CD14-positive monocyte (primary cell): ENCODE results near the gene APCDD1. TPM values are rescaled to one million over a fixed set of nuclear protein-coding genes. Genes with fewer than 3 reads are reported as not detected.
A peak's percentile ranks its signal among the peaks of the same experiment; 100 is the strongest.

Experiments
- DNase-seq, 3 donors: peaks; one replicate each; pipeline ENCODE4 v3.0.0-alpha.2; 2011 to 2022
- H2AFZ ChIP-seq: 2 replicates; pipeline ENCODE4 v1.6.0; 2012; ENCODE audit warnings: mild to moderate bottlenecking, low read depth, low read length, inconsistent platforms; ENCODE audit not compliant: insufficient read depth, poor library complexity, severe bottlenecking
- H3K27ac ChIP-seq, 2 donors: 1 replicate in 1 of 2; 2 replicates in 1 of 2; pipeline ENCODE4 v1.5.1; 2012 to 2013; ENCODE audit warnings: low read length in 2 of 2, control low read depth in 1 of 2, inconsistent platforms in 1 of 2, low read depth in 1 of 2, mild to moderate bottlenecking in 1 of 2
- H3K27me3 ChIP-seq, 2 donors: one replicate each; pipeline versions ENCODE4 v1.6.0 to v1.6.1; 2011 to 2013; ENCODE audit warnings: low read length in 2 of 2; ENCODE audit not compliant: control insufficient read depth in 2 of 2, insufficient read depth in 2 of 2
- H3K36me3 ChIP-seq, 2 donors: replicated peaks in 1 of 2; 1 replicate in 1 of 2; 2 replicates in 1 of 2; pipeline versions ENCODE4 v1.5.1 to v1.6.1; 2012 to 2013; ENCODE audit warnings: low read length in 2 of 2, control low read depth in 1 of 2, inconsistent platforms in 1 of 2, mild to moderate bottlenecking in 1 of 2; ENCODE audit not compliant: insufficient read depth in 2 of 2, control insufficient read depth in 1 of 2
- H3K4me1 ChIP-seq, 2 donors: 1 replicate in 1 of 2; 2 replicates in 1 of 2; pipeline versions ENCODE4 v1.5.1 to v1.6.1; 2012 to 2013; ENCODE audit warnings: low read length in 2 of 2, control low read depth in 1 of 2, inconsistent platforms in 1 of 2, mild to moderate bottlenecking in 1 of 2, moderate library complexity in 1 of 2; ENCODE audit not compliant: insufficient read depth in 2 of 2, control insufficient read depth in 1 of 2
- H3K4me2 ChIP-seq: replicated peaks from 2 replicates; pipeline ENCODE3; 2012; ENCODE audit warnings: low read length, moderate library complexity, mild to moderate bottlenecking; ENCODE audit not compliant: poor library complexity, severe bottlenecking; ENCODE audit errors: extremely low read depth
- H3K4me3 ChIP-seq, 3 experiments: fragments of 200-600 bp in 1 of 3; sonication (generic) in 1 of 3; replicated peaks in 1 of 3; 1 replicate in 2 of 3; 2 replicates in 1 of 3; pipeline ENCODE4 v1.5.1; 2011 to 2013; ENCODE audit warnings: low read length in 3 of 3, mild to moderate bottlenecking in 3 of 3, control low read depth in 2 of 3, low read depth in 2 of 3, inconsistent platforms in 1 of 3, moderate library complexity in 1 of 3
- H3K79me2 ChIP-seq: 2 replicates; pipeline ENCODE4 v1.6.0; 2012; ENCODE audit warnings: mild to moderate bottlenecking, control low read depth, inconsistent platforms, low read length, moderate library complexity; ENCODE audit not compliant: insufficient read depth
- H3K9ac ChIP-seq: 2 replicates; pipeline ENCODE4 v1.6.0; 2017; ENCODE audit warnings: low read length, mild to moderate bottlenecking; ENCODE audit not compliant: insufficient read depth, poor library complexity, severe bottlenecking
- H3K9me3 ChIP-seq, 2 donors: replicated peaks in 1 of 2; 1 replicate in 1 of 2; 2 replicates in 1 of 2; pipeline versions ENCODE4 v1.5.1 to v1.6.1; 2012 to 2013; ENCODE audit warnings: low read length in 2 of 2, control low read depth in 1 of 2; ENCODE audit not compliant: control insufficient read depth in 1 of 2, insufficient read depth in 1 of 2
- H4K20me1 ChIP-seq: 2 replicates; pipeline ENCODE4 v1.6.0; 2012; ENCODE audit warnings: mild to moderate bottlenecking, low read length, control low read depth, moderate library complexity; ENCODE audit not compliant: insufficient read depth
- H3K27ac Mint-ChIP-seq, 7 donors: one replicate each; pipeline ENCODE4 v1.8.0; 2020; ENCODE audit warnings: mild to moderate bottlenecking in 7 of 7, mixed read lengths in 7 of 7, moderate library complexity in 6 of 7, inconsistent platforms in 2 of 7
- H3K27me3 Mint-ChIP-seq, 3 donors: one replicate each; pipeline ENCODE4 v1.8.0; 2021 to 2022; ENCODE audit warnings: low read depth in 3 of 3, mild to moderate bottlenecking in 3 of 3, mixed read lengths in 3 of 3, moderate library complexity in 3 of 3, inconsistent platforms in 1 of 3
- H3K36me3 Mint-ChIP-seq, 2 donors: one replicate each; pipeline ENCODE4 v1.8.0; 2020; ENCODE audit warnings: mixed read lengths in 2 of 2, inconsistent platforms in 1 of 2, mild to moderate bottlenecking in 1 of 2
- H3K4me1 Mint-ChIP-seq: one replicate; pipeline ENCODE4 v1.8.0; 2020; ENCODE audit warnings: mild to moderate bottlenecking, mixed read lengths
- H3K4me3 Mint-ChIP-seq, 2 donors: one replicate each; pipeline ENCODE4 v1.8.0; 2020; ENCODE audit warnings: mild to moderate bottlenecking in 2 of 2, mixed read lengths in 2 of 2, moderate library complexity in 1 of 2
- H3K9me3 Mint-ChIP-seq, 7 donors: one replicate each; pipeline ENCODE4 v1.8.0; 2020 to 2022; ENCODE audit warnings: mixed read lengths in 7 of 7, mild to moderate bottlenecking in 6 of 7, moderate library complexity in 6 of 7, inconsistent platforms in 2 of 7
- WGBS: methylation state at CpG from one replicate; pipeline ENCODE4 v1.1.5; 2013; ENCODE audit warnings: missing lambda C conversion rate; ENCODE audit not compliant: insufficient coverage; 5-methylcytosine and 5-hydroxymethylcytosine counted together
- intact Hi-C, 2 donors: fragments of 100-400 bp; cut with micrococcal nuclease; formaldehyde crosslinking; loops; one replicate each; pipeline versions ENCODE4 v1.15.0 to v1.15.1; 2023
- polyA plus RNA-seq, 3 donors: library from polyadenylated mRNA; depleted of rRNA in 1 of 3; unstranded in 2 of 3; stranded (reverse) in 1 of 3; fragments of 300-500 nt in 2 of 3; fragments of >200 nt in 1 of 3; fragmentation: Illumina TruSeq in 2 of 3; gene quantifications; 1 replicate in 2 of 3; 2 replicates in 1 of 3; pipeline ENCODE4 v1.2.3, GENCODE V29; 2012 to 2021
- TF ChIP-seq, protein P1 (sequence below): fragments of 200-600 bp; IDR thresholded peaks from one replicate; pipeline ENCODE4 v1.8.0; 2022; ENCODE audit warnings: antibody characterized with exemption, mild to moderate bottlenecking

The APCDD1 gene
- polyA plus RNA-seq, 3 donors = 1.2 to 4.8 (median 1.6) TPM

DNA sequence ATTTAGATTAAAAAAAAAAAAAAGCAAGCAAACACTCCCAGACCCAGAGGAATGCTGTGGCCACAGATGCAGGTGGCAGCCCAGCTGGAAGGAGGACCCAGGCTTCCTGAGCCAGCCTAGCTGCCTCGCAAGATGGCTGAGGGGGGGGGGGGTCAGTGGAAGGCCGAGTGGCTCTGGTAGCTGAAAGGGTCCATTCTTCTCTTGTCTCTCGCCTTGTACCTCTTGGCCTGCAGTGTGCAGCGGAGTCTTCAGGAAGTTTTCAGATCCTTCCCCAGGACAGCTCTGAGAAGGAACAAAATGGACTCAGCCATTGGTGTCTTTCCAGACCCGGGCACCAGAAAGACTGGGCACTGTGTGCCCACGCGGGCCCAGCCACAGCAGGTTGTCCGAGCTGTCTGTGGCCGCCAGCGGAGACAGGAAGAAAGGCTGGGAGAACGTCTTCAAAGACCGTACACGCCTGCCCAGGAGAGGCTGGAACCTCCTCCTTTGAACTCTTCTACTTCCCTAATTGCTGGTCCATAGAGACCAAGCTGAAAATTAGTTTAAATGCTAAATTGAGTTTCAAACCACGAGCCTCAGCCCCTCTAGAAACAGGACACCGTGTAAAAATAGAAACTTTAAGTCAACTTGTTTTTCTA is 21.3 kb downstream of the APCDD1 start:
- Mint-ChIP-seq H3K4me3 (peak overlapping the region; percentile 67 to 84), H3K36me3 (peaks cover 4% of the 10 kb centered on the region in 2 donors), H3K27ac (peak overlapping the region in 4 of 7 donors; percentile 11 to 78 (median 27)), H3K9me3 (peaks cover 0 to 2% (median 0%) of the 10 kb centered on the region in 7 donors), H3K27me3 (peaks cover 3 to 13% (median 5%) of the 10 kb centered on the region in 3 donors), H3K4me1 (peaks cover 48% of the 10 kb centered on the region)
- TF ChIP-seq, protein P1, sequence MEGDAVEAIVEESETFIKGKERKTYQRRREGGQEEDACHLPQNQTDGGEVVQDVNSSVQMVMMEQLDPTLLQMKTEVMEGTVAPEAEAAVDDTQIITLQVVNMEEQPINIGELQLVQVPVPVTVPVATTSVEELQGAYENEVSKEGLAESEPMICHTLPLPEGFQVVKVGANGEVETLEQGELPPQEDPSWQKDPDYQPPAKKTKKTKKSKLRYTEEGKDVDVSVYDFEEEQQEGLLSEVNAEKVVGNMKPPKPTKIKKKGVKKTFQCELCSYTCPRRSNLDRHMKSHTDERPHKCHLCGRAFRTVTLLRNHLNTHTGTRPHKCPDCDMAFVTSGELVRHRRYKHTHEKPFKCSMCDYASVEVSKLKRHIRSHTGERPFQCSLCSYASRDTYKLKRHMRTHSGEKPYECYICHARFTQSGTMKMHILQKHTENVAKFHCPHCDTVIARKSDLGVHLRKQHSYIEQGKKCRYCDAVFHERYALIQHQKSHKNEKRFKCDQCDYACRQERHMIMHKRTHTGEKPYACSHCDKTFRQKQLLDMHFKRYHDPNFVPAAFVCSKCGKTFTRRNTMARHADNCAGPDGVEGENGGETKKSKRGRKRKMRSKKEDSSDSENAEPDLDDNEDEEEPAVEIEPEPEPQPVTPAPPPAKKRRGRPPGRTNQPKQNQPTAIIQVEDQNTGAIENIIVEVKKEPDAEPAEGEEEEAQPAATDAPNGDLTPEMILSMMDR = no peak
- Histone ChIP-seq H3K9me3 (no peaks in the 10 kb centered on the region), H3K79me2 (no peaks in the 10 kb centered on the region), H3K4me2 (peak overlapping the region; percentile 59), H3K4me3 (peak overlapping the region in 1 of 3 experiments; percentile 57), H4K20me1 (no peaks in the 10 kb centered on the region), H3K27me3 (no peaks in the 10 kb centered on the region), H3K9ac (no peak overlapping the region), H3K27ac (no peak overlapping the region), H3K36me3 (no peaks in the 10 kb centered on the region), H3K4me1 (peaks cover 36 to 42% of the 10 kb centered on the region in 2 donors), H2AFZ (peak overlapping the region; percentile 55)
- intact Hi-C loops = no loop called here
- 66% methylated on average over 13 of the region's 15 CpGs for WGBS
- DNase-seq = peak; percentile 17 to 39 (median 31)

DNA sequence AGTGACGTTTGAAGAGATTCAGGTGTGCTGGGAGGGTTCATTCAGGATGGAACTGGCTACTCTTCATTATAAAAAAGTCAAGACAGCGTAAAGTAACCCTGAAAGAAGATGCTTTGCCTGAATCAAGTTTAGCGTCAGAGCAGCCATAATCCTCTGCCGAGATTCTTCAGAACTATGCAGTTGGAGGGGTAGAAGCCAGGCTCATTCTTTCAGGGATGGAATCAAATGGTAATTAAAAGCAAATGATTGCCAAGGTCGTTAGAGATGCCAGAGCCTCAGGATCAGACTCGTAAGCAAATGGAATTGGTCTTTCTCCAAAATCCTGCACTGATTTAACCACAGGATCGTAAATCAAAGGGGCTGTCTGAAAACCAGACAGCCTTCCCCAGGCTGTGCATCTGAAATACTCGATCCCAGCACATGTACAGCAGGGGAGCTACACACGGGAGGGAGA is 21.9 kb downstream of the APCDD1 start:
- peaks cover 48% of the 10 kb centered on the region for H3K4me1 Mint-ChIP-seq

More for the DNA sequence above, 21.9 kb downstream of the APCDD1 start:
- Histone ChIP-seq H3K27me3 (no peaks in the 10 kb centered on the region), H3K4me1 (peaks cover 36 to 42% of the 10 kb centered on the region in 2 donors), H2AFZ (no peak overlapping the region), H3K9ac (no peak overlapping the region), H3K4me3 (peak overlapping the region in 1 of 3 experiments; percentile 57), H4K20me1 (no peaks in the 10 kb centered on the region), H3K9me3 (no peaks in the 10 kb centered on the region), H3K27ac (no peak overlapping the region), H3K79me2 (no peaks in the 10 kb centered on the region), H3K36me3 (no peaks in the 10 kb centered on the region), H3K4me2 (no peak overlapping the region)
- Mint-ChIP-seq H3K27me3 (peaks cover 3 to 13% (median 5%) of the 10 kb centered on the region in 3 donors), H3K36me3 (peaks cover 4% of the 10 kb centered on the region in 2 donors), H3K27ac (no peak overlapping the region), H3K4me3 (peak overlapping the region in 1 of 2 donors; percentile 26), H3K9me3 (peaks cover 0 to 2% (median 0%) of the 10 kb centered on the region in 7 donors)
- DNase-seq = no peak
- intact Hi-C loops = no loop called here
- 50% methylated on average over 8 of the region's 9 CpGs for WGBS
- TF ChIP-seq, protein P1 = no peak
